ENCODE measurements around the gene PLXDC1.
"Not testable (repeated sequence)": the region's sequence is repeated elsewhere in the genome, so short reads cannot be mapped to it uniquely, and the experiment has no call there.

Gene PLXDC1

DNA sequence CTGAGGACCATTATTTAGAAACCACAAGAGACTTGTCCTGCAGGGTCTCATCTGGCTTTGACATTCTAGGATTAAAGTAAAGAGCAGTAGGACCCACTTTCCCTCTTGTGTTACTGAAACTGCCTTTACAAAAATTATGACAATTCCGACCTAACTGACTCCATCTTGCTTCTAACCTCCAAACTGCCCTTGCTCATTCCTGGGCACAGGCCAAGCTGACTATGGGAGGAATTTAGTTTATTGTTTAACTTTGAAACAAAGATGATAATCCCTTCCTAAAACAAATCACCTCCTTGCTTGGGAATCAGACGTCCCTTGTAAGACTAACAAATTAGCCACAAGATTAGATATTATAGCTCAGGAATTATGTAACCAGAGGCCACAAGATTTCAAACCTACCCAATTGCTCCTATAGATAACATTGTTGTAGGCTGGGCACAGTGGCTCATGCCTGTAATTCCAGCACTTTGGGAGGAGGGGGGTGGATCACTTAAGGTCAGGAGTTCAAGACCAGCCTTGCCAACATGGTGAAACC is 97.3 kb downstream of the PLXDC1 start:
- H3K79me2 ChIP-seq (ENCODE audit: control insufficient read depth, low read length): peaks cover 14% of the 10 kb centered on the region
- peaks cover 17% of the 10 kb centered on the region for H3K4me1 ChIP-seq (ENCODE audit: control insufficient read depth, low read length)
- no peak overlapping the region for H3K4me3 ChIP-seq (ENCODE audit: low read length)
- peaks cover 19% of the 10 kb centered on the region; the same call in 1 of the 2 replicates for H3K27me3 ChIP-seq (ENCODE audit: control insufficient read depth, low read length)
- H3K27ac ChIP-seq (ENCODE audit: low read depth, low read length): no peak overlapping the region
- no peak overlapping the region for H3K4me2 ChIP-seq (ENCODE audit: low read length)
- TF ChIP-seq EZH2phosphoT487 (IDR thresholded peaks at IDR 0.05; ENCODE audit: borderline replicate concordance, low read length) (no peak), CTCF (IDR thresholded peaks at IDR 0.05; ENCODE audit: low read depth, low read length, poor library complexity, severe bottlenecking) (no peak)
- H3K9me3 ChIP-seq (ENCODE audit: control insufficient read depth, insufficient read depth, low read length): 0 out of 2 replicates have a peak, but pooled peaks cover 2% of the 10 kb centered on the region
- H3K9me2 ChIP-seq (replicated peaks; ENCODE audit: control insufficient read depth, low read length): no peaks in the 10 kb centered on the region
- H3F3A ChIP-seq (ENCODE audit: control insufficient read depth, insufficient read depth): peaks cover 3% of the 10 kb centered on the region; the same call in 1 of the 2 replicates
- no peaks in the 10 kb centered on the region for H3K36me3 ChIP-seq (ENCODE audit: control insufficient read depth, low read length)
- no peaks in the 10 kb centered on the region for H4K20me1 ChIP-seq (ENCODE audit: control insufficient read depth, insufficient read depth, low read depth, low read length)

DNA sequence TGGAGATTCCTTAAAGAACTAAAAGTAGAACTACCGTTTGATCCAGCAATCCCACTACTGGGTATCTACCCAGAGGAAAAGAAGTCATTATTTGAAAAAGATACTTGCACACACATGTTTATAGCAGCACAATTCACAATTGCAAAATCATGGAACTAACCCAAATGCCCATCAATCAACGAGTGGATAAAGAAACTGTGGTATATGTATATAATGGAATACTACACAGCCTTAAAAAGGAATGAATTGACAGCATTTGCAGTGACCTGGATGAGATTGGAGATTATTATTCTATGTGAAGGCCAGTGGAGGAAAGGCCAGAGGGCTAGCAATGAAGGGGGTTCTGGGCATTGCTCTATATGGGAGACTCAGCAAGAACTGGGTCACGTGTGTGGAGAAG is 99.0 kb downstream of the PLXDC1 start:
- H3K79me2 ChIP-seq (ENCODE audit: control insufficient read depth, low read length); H3K4me3 ChIP-seq (ENCODE audit: low read length); H4K20me1 ChIP-seq (ENCODE audit: control insufficient read depth, insufficient read depth, low read depth, low read length); H3K4me1 ChIP-seq (ENCODE audit: control insufficient read depth, low read length); H3F3A ChIP-seq (ENCODE audit: control insufficient read depth, insufficient read depth); H3K9me2 ChIP-seq (replicated peaks; ENCODE audit: control insufficient read depth, low read length); H3K36me3 ChIP-seq (ENCODE audit: control insufficient read depth, low read length); H3K9me3 ChIP-seq (ENCODE audit: control insufficient read depth, insufficient read depth, low read length); H3K27ac ChIP-seq (ENCODE audit: low read depth, low read length); H3K4me2 ChIP-seq (ENCODE audit: low read length): not testable (repeated sequence)
- H3K27me3 ChIP-seq (ENCODE audit: control insufficient read depth, low read length): peaks cover 19% of the 10 kb centered on the region; the same call in 1 of the 2 replicates

GRCh38 chr17:39051001-39051585 is 100.3 kb downstream of the PLXDC1 start:
- Histone ChIP-seq H3K4me2 (ENCODE audit: low read length) (no peak overlapping the region), H3K79me2 (ENCODE audit: control insufficient read depth, low read length) (no peaks in the 10 kb centered on the region), H3K4me3 (ENCODE audit: low read length) (no peak overlapping the region), H3K4me1 (ENCODE audit: control insufficient read depth, low read length) (peaks cover under 1% of the 10 kb centered on the region), H3K27ac (ENCODE audit: low read depth, low read length) (no peak overlapping the region), H3K9me2 (replicated peaks; ENCODE audit: control insufficient read depth, low read length) (no peaks in the 10 kb centered on the region), H3K9me3 (ENCODE audit: control insufficient read depth, insufficient read depth, low read length) (peaks cover 15% of the 10 kb centered on the region; the same call in 1 of the 2 replicates), H4K20me1 (ENCODE audit: control insufficient read depth, insufficient read depth, low read depth, low read length) (no peaks in the 10 kb centered on the region), H3K27me3 (ENCODE audit: control insufficient read depth, low read length) (peaks cover 19% of the 10 kb centered on the region; the same call in 1 of the 2 replicates), H3K36me3 (ENCODE audit: control insufficient read depth, low read length) (no peaks in the 10 kb centered on the region), H3F3A (ENCODE audit: control insufficient read depth, insufficient read depth) (peaks cover 3% of the 10 kb centered on the region; the same call in 1 of the 2 replicates)
- TF ChIP-seq EZH2phosphoT487 (IDR thresholded peaks at IDR 0.05; ENCODE audit: borderline replicate concordance, low read length) (no peak), CTCF (IDR thresholded peaks at IDR 0.05; ENCODE audit: low read depth, low read length, poor library complexity, severe bottlenecking) (no peak)

GRCh38 chr17:39045948-39046679 is 105.3 kb downstream of the PLXDC1 start:
- Histone ChIP-seq H3K9me3 (ENCODE audit: control insufficient read depth, insufficient read depth, low read length) (peaks cover 16% of the 10 kb centered on the region; the same call in 1 of the 2 replicates), H3K79me2 (ENCODE audit: control insufficient read depth, low read length) (no peaks in the 10 kb centered on the region), H4K20me1 (ENCODE audit: control insufficient read depth, insufficient read depth, low read depth, low read length) (no peaks in the 10 kb centered on the region), H3K4me3 (ENCODE audit: low read length) (no peak overlapping the region), H3K27ac (ENCODE audit: low read depth, low read length) (no peak overlapping the region), H3K9me2 (replicated peaks; ENCODE audit: control insufficient read depth, low read length) (no peaks in the 10 kb centered on the region), H3K36me3 (ENCODE audit: control insufficient read depth, low read length) (no peaks in the 10 kb centered on the region), H3F3A (ENCODE audit: control insufficient read depth, insufficient read depth) (no peaks in the 10 kb centered on the region), H3K4me2 (ENCODE audit: low read length) (no peak overlapping the region), H3K27me3 (ENCODE audit: control insufficient read depth, low read length) (peaks cover 8% of the 10 kb centered on the region; the same call in 1 of the 2 replicates), H3K4me1 (ENCODE audit: control insufficient read depth, low read length) (no peaks in the 10 kb centered on the region)
- TF ChIP-seq CTCF (IDR thresholded peaks at IDR 0.05; ENCODE audit: low read depth, low read length, poor library complexity, severe bottlenecking) (peak; percentile 25), EZH2phosphoT487 (IDR thresholded peaks at IDR 0.05; ENCODE audit: borderline replicate concordance, low read length) (no peak)
